C4-2B (cell line): ENCODE results near the gene MVB12B.

ENCODE experiments used
- H3K27ac ChIP-seq: fragments of 450-650 bp; 2 replicates; pipeline ENCODE4 v1.5.1; 2017
- ZFX ChIP-seq: fragments of 450-650 bp; IDR thresholded peaks from 2 replicates; pipeline ENCODE4 v1.6.1; 2017
- TF ChIP-seq, protein P1 (sequence below): fragments of 450-650 bp; conservative IDR thresholded peaks from 2 replicates; pipeline ENCODE4 v1.5.1; 2017; ENCODE audit warnings: mild to moderate bottlenecking

MVB12B gene

DNA sequence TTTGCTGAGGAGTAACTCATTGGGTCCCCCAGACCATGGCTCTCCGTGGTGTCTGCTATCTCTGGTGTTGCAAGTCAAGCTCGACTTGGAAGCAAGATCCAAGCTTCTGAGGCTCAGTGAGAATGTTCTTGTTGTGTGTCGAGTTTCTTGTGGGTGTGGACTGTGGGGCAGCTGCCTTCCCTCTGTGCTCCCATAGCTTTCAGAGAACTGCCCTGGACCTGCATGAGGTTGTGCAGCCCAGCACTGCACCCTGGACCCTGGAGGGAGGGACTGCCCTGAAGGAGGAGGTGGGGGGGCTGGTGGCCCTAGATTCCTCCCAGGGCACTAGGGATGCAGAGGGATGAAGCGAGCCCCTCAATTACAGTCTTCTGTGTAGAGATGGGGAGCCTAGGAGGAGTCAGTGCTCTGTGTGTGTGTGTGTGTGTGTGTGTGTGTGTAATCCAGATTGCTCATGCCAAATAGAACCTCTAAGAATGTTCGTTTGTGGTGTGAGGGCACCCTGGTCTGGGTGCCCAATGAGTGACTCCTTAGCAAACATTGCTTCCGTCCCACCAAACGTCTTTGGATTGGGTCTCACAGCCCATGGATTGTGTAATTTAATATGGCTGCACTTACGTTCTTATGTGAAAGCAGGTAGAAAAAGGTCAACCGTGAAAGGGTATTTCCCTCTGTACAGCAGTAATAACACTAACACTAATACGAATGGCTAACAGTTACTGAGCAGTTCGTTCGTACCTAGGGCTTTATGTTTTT is 143.8 kb downstream of the MVB12B start:
- H3K27ac ChIP-seq: no peak overlapping the region
- TF ChIP-seq, protein P1, sequence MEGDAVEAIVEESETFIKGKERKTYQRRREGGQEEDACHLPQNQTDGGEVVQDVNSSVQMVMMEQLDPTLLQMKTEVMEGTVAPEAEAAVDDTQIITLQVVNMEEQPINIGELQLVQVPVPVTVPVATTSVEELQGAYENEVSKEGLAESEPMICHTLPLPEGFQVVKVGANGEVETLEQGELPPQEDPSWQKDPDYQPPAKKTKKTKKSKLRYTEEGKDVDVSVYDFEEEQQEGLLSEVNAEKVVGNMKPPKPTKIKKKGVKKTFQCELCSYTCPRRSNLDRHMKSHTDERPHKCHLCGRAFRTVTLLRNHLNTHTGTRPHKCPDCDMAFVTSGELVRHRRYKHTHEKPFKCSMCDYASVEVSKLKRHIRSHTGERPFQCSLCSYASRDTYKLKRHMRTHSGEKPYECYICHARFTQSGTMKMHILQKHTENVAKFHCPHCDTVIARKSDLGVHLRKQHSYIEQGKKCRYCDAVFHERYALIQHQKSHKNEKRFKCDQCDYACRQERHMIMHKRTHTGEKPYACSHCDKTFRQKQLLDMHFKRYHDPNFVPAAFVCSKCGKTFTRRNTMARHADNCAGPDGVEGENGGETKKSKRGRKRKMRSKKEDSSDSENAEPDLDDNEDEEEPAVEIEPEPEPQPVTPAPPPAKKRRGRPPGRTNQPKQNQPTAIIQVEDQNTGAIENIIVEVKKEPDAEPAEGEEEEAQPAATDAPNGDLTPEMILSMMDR: no peak
- no peak for TF ChIP-seq ZFX

DNA sequence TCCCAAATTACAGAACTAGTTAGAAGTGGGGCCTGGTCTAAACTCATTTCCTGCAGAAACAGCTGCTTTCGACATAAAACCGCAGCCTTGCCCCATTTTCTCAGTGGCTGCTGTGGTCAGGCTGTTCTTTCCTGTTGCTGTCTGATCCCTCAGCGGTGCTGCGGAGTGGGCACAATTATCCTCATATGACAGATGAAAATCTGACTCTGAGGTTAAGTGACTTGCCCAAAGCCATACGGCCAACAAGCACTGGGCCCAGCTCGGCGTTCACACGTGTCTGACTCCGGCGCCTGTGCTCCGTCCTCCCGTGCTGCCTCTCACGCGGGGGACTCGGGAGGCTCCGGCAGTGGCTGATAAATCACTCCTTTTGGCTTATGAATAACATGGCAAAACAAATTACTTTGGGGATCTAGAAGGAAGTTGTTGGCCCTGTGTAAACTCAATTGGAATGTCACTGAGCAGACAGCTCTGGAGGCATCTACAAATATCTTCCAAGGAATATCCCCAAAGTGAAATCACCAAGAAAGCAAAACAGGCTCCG is 144.5 kb downstream of the MVB12B start:
- TF ChIP-seq ZFX: no peak
- TF ChIP-seq, protein P1: no peak
- no peak overlapping the region for H3K27ac ChIP-seq

DNA sequence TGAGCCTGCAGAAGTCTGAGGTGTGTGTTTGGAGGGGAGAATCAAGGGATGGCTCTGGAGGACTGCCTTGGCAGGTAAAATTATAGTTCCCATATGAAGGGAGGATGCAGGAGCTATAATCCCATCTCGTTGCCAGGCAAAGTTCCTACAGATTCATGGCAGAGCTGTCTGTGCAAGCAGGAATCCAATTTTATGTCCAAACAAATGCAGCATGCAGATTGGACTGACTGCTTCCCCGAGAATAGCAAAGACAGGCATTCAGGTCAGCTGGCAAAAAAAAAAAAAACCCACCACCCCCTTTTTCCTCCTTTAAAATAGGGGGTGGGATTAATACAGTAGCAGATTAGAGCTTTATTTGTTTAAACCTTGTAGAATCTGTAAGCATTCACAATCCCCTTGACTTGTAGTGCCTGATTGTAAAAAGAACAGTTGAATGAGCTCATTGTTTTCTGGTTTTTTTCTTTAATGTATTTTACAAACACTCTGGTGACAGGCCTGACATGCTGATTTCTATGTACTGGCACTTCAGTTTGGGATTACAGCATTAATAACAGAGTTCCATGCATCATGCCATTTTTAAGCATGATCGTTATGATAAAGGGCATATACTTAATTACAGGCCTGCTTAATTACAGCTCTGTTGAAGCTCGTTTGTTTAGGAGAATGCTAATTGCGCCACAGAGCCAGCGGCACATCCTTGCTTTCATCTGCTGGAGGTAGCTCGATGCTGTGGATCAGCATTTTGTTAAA is 145.7 kb downstream of the MVB12B start:
- TF ChIP-seq, protein P1: no peak
- no peak for TF ChIP-seq ZFX

DNA sequence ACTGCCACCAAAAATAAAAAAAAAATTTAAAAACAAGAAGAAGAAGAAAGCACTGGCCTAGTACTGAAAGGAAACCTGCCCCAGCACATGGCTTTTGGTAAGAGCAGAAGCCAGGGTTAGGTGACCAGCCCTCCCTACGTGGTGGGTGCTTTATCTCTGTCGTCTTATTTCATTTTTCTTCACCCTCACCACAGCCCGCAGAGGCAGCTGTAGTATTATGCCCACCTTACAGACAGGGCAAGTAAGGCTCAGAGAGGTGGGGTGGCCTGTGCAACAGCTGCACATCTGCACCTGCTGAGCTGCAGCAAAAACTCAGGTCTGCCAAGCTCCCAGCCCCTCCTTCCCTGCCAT is 146.3 kb downstream of the MVB12B start:
- TF ChIP-seq, protein P1: no peak
- TF ChIP-seq ZFX: no peak
- H3K27ac ChIP-seq: no peak overlapping the region

More for the DNA sequence above, 145.7 kb downstream of the MVB12B start:
- H3K27ac ChIP-seq: no peak overlapping the region

DNA sequence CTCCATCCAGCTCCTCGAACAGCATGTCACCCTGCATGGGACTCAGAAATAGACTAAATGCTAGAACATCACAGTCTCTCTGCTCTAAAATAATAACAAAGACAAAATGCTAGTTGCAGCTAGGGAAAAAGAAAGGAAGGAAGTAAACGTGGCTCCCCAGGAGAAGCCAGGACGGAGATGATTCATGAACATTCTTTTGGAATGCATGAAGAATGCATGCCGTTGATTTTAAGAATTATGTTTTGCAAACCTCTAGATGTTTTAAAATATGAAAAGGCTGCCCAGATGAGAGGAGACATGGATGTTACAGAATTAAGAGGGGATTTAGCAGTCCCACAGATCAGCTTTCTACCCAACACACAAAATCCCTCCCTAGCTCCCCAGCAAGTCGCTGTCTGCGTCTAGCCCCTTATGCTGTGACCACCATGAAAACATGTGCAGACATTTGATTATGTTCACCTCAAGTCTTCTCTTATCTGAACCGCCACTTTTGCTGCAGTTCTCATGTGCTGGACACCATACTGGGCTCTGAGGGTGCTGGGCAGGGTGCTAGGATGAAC is 147.7 kb downstream of the MVB12B start:
- no peak overlapping the region for H3K27ac ChIP-seq
- TF ChIP-seq, protein P1: no peak

DNA sequence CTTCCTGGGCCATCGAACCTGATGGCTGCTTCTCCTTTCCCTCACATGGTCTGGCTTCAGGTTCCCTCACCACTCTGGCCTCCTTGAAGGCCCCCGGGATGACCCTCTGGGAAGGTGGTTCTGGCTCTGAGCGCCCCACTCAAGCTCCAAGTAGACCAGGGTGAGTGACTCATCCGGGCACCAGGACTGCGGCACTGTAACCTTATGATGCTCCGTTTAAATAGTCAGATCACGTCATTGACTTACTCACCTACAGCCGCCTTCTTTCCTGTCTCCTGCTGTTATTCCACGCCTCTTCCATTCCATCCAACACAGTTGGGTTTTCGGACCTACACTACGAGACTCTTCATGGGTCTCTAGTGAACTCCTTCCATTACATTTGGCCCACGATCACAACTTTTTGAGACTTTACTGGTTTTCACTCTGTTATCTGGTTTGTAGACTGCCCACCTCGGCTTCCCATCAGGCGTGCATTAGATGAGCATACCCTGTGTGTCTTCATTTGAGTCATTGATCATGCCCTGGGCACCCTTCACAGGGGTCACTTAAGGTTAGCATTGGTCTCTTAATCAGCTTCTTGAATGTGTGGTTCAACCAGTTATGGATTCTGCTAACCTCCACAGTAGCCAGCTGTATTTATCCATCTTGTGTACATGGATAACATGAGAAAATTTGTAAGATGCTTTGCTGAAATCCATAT is 148.3 kb downstream of the MVB12B start:
- no peak overlapping the region for H3K27ac ChIP-seq
- TF ChIP-seq, protein P1: no peak
- no peak for TF ChIP-seq ZFX
